AG09319 (cell line): Measurements from ENCODE around the gene NR2C2.

ENCODE experiments used
- DNase-seq: peaks from one replicate; pipeline ENCODE4 v3.0.0-alpha.2; 2010; ENCODE audit warnings: low read depth; ENCODE audit errors: extremely low read depth
- CTCF ChIP-seq: IDR thresholded peaks from 2 replicates; pipeline ENCODE4 v1.5.1; 2011; ENCODE audit warnings: low read depth, mild to moderate bottlenecking, inconsistent platforms, low read length, moderate library complexity

NR2C2 gene

GRCh38 chr3:15011174-15011573 lies 63.8 kb downstream of the NR2C2 start:
- TF ChIP-seq CTCF: no peak
- no peak for DNase-seq

- no peak for DNase-seq
- TF ChIP-seq CTCF: no peak
Observed at GRCh38 chr3:15014606-15015328, 67.4 kb downstream of the NR2C2 start.

- no peak for DNase-seq
- no peak for TF ChIP-seq CTCF
Observed at GRCh38 chr3:15015456-15015855, 68.1 kb downstream of the NR2C2 start.

GRCh38 chr3:15017191-15017590 lies 69.8 kb downstream of the NR2C2 start:
- DNase-seq: no peak
- no peak for TF ChIP-seq CTCF

GRCh38 chr3:15023249-15023648 lies 75.9 kb downstream of the NR2C2 start:
- no peak for TF ChIP-seq CTCF
- DNase-seq: no peak

GRCh38 chr3:15023719-15024118 lies 76.3 kb downstream of the NR2C2 start:
- TF ChIP-seq CTCF: no peak
- no peak for DNase-seq

GRCh38 chr3:15029625-15030024 lies 82.2 kb downstream of the NR2C2 start:
- TF ChIP-seq CTCF: no peak
- DNase-seq: no peak
